GM20000 (cell line): Measurements from ENCODE around the gene AKT3.

ENCODE experiments used
- DNase-seq: peaks from one replicate; pipeline ENCODE4 v3.0.0; 2012; ENCODE audit warnings: low spot score
- CTCF ChIP-seq: IDR thresholded peaks from 2 replicates; pipeline ENCODE4 v1.5.1; 2012; ENCODE audit warnings: mild to moderate bottlenecking, control low read depth; ENCODE audit errors: extremely low read depth, missing control alignments

AKT3 gene

GRCh38 chr1:243726806-243727502 is 123.1 kb downstream of the AKT3 start:
- no peak for DNase-seq
- TF ChIP-seq CTCF: no peak

GRCh38 chr1:243725846-243726245 is 124.2 kb downstream of the AKT3 start:
- no peak for DNase-seq
- no peak for TF ChIP-seq CTCF

- no peak for TF ChIP-seq CTCF
- no peak for DNase-seq
Measured at GRCh38 chr1:243725075-243725474, 125.0 kb downstream of the AKT3 start.

- DNase-seq: no peak
- TF ChIP-seq CTCF: no peak
Measured at GRCh38 chr1:243723458-243724043, 126.5 kb downstream of the AKT3 start.

- TF ChIP-seq CTCF: no peak
Measured at GRCh38 chr1:243723050-243723449, 127.0 kb downstream of the AKT3 start.

GRCh38 chr1:243719476-243719875 is 130.6 kb downstream of the AKT3 start:
- no peak for TF ChIP-seq CTCF
- no peak for DNase-seq

More at GRCh38 chr1:243723050-243723449, 127.0 kb downstream of the AKT3 start:
- DNase-seq: no peak

- DNase-seq: no peak
- TF ChIP-seq CTCF: no peak
Measured at GRCh38 chr1:243718893-243719292, 131.2 kb downstream of the AKT3 start.
